Fibroblast of lung (primary cell): Measurements from ENCODE around the gene LYZL6.

Experiments used
- CTCF ChIP-seq, 2 donors: IDR thresholded peaks in 1 of 2; conservative IDR thresholded peaks in 1 of 2; 1 replicate in 1 of 2; 2 replicates in 1 of 2; pipeline ENCODE4 v1.5.1; 2011 to 2012; ENCODE audit warnings: low read length in 2 of 2, control low read depth in 1 of 2, inconsistent platforms in 1 of 2, low read depth in 1 of 2, mild to moderate bottlenecking in 1 of 2
- EZH2 ChIP-seq: IDR thresholded peaks from 2 replicates; pipeline ENCODE4 v1.5.1; 2012; ENCODE audit warnings: low read length, control low read depth, mild to moderate bottlenecking; ENCODE audit errors: missing control alignments

- TF ChIP-seq CTCF (conservative IDR thresholded peaks at IDR 0.05 in 1 of 2, IDR thresholded peaks at IDR 0.05 in 1 of 2; ENCODE audit: low read depth in 1 of 2, low read length in 2 of 2) = no peak
- TF ChIP-seq EZH2 = no peak
Observed at GRCh38 chr17:35930211-35931065, 13.1 kb downstream of the LYZL6 start, which contains the start of gene RDM1.
